ENCODE measurements around the gene EIF2A.
"Not testable (repeated sequence)": the region's sequence is repeated elsewhere in the genome, so short reads cannot be mapped to it uniquely, and the experiment has no call there.

EIF2A gene

GRCh38 chr3:150602426-150603152 is 56.0 kb downstream of the EIF2A start:
- no peak for DNase-seq (ENCODE audit: low read depth)

DNA sequence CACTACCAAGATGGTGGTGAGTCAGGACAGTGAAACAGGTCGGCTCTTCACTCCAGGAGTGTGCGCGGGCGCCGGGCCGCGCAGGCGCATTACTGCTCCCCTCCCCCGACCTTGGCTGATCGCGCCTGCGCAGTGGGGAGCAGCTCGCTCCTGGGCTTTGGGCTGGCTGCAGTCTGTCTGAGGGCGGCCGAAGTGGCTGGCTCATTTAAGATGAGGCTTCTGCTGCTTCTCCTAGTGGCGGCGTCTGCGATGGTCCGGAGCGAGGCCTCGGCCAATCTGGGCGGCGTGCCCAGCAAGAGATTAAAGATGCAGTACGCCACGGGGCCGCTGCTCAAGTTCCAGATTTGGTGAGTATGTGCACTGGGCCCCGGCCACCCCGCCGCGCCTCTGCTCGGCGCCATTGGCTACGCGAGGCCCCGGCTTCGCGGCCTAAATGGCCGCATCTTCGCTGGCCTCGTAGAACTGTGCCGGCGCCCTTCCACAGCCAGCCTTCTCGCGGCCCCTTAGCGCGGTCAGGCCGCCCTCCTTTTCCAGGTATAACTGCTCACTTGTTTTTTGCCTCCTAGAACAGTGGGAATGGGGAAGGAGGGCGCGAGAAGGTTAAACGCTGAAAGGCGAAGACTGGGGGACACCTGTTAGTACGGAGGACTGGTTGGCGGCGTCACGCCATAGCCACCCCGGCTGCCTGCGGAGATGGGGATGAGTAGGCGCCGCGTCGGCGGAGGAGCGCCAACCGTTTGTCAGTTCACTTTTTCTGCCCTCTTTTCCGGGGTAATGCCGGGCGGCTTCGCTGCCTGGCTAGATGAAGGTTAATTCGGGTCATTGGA is 56.8 kb downstream of the EIF2A start, which contains the start of gene SELENOT:
SELENOT (plus strand) TSS at position 169 of the 827 bp plus-strand sequence; CDS start at position 211, 42 bp downstream.
- DNase-seq (ENCODE audit: low read depth), result peak; percentile 95

DNA sequence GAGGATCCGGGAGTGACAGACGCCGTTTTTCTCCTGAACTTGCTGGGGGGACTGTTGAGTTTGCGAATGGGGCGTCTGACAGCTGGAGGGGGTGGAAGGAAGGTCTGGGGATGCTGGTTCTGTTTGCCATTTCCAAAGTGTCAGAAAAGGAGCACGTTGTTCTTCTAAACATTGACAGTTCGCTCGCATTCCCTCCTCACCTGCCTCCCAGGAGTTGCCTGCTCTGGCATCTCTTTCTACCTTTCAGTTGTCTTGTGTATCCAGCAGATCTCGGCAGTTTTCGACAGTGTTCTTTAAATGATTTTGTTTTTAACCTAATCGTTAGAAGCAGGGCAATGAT is 57.4 kb downstream of the EIF2A start:
- DNase-seq (ENCODE audit: low read depth), result no peak

DNA sequence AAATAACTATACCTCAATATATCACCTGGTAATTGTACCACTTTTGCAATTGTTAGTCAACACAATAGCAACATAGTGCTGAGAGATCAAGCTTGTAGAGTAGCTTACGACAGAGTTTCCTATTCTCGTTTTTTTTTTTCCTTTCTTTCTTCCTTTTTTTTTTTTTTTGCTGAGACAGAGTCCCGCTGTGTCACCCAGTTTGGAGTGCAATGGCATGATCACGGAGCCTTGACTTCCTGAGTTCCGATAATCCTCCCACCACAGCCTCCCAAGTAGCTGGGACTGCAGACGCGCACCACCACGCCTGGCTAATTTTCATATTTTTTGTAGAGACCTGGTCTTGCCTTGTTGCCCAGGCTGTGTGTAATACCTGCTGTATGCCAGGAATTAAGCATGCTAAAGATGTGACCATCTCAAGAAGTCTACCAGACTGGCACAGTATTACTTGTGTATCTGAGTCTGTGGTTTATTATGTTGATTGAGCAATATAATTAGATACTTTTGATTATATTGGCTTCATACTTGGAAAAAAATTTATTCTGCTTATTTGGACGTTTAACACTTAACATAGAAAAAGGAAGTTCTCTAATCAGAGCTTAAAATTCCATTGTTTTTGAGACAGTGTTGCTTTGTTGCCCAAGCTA is 59.5 kb downstream of the EIF2A start:
- DNase-seq (ENCODE audit: low read depth), result no peak

- no peak for DNase-seq (ENCODE audit: low read depth)
Observed at GRCh38 chr3:150607267-150608065, 60.9 kb downstream of the EIF2A start.

DNA sequence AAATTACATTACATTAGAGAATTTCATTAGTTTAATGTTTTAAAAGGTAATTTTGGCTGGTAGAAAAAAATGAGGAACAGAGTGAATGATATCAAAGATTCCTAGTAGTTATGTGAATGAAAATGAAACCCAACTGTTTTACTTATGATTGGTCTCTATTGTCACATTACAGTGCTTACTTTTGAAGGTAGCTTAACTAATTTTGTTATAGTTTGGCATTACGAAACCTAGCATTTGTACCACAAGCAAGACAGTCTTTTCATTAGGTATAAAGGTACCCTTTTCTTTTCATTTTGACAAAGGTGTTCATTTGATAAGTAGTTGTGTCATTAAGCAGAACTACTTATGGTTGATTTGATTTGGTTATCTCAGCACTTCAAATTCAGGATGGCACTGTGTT is 63.4 kb downstream of the EIF2A start:
- DNase-seq (ENCODE audit: low read depth), result no peak

DNA sequence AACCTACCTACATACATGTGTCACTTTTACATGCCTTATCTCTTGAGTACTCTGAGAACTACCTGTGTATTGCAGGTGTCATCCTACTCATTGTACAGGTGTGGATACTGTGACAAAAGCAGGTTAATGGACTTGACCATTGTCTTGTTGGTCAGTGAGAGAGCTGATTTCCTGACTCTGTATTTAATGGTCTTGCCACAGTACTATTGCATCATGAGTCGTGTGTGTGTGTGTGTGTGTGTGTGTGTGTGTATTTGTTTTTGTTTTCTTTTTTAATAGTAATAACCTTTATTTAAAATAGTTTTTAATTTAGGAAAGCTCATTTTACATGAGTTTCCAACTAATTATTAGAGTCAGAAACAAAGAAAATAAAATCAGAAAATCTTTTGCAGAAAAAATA is 64.2 kb downstream of the EIF2A start:
- DNase-seq (ENCODE audit: low read depth), result no peak

GRCh38 chr3:150611666-150612065 is 65.1 kb downstream of the EIF2A start:
- DNase-seq (ENCODE audit: low read depth), result no peak

DNA sequence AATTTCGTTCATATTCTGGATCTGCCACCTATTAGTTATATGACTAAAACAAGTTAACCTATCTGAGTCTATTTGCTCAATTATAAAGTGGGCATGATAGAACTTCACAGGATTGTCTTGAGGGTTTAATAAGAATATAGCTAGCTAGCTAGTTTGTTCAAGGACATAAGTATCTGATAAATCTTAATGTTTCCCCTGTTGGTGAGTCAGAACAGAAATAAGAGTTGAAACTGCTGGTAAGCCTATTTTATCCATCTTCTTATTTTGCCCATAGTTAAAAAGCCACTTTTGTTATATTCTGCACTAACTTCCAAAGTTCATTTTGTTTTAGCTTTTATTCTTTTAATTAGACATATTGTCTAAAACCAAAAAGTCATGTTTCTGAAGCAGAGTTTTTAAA is 65.9 kb downstream of the EIF2A start:
- no peak for DNase-seq (ENCODE audit: low read depth)

GRCh38 chr3:150613034-150613433 is 66.4 kb downstream of the EIF2A start:
- no peak for DNase-seq (ENCODE audit: low read depth)

- DNase-seq (ENCODE audit: low read depth), result no peak
Observed at GRCh38 chr3:150613709-150614480, 67.3 kb downstream of the EIF2A start.

- no peak for DNase-seq (ENCODE audit: low read depth)
Observed at GRCh38 chr3:150620002-150620689, 73.6 kb downstream of the EIF2A start.

DNA sequence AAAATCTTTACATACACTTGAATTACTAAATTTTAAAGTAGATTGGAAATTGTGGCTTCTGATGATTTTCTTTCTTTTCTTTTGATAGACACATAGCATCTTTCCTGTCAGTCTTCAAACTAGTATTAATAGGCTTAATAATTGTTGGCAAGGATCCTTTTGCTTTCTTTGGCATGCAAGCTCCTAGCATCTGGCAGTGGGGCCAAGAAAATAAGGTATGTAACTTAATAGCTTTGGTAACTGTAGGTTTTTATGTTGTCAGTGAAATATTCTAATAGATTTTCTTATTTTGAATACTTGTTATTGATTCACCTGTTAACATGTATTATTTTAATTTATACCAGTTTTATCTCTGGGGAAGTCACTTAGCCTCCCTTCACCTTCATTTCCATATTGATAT is 76.4 kb downstream of the EIF2A start:
- not testable (repeated sequence) for DNase-seq (ENCODE audit: low read depth)

DNA sequence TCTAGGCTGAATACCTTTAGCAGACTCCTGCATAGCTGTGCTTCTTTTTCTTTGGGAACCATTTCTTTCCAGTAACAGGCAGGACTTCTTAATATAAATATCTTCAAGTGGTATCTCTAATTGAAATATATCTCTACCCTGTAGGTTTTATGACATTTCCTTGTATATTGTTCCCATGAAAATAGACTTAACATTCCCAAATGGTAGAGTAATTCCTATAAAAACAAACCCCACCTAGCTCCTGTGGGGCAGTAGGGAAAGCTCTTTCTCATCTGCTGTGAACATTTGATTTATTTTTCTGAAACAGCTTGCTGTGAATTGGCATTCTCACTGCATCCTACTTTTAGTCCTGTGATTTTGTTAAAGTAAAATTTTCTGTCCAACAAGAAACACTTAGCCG is 77.4 kb downstream of the EIF2A start:
- no peak for DNase-seq (ENCODE audit: low read depth)

DNA sequence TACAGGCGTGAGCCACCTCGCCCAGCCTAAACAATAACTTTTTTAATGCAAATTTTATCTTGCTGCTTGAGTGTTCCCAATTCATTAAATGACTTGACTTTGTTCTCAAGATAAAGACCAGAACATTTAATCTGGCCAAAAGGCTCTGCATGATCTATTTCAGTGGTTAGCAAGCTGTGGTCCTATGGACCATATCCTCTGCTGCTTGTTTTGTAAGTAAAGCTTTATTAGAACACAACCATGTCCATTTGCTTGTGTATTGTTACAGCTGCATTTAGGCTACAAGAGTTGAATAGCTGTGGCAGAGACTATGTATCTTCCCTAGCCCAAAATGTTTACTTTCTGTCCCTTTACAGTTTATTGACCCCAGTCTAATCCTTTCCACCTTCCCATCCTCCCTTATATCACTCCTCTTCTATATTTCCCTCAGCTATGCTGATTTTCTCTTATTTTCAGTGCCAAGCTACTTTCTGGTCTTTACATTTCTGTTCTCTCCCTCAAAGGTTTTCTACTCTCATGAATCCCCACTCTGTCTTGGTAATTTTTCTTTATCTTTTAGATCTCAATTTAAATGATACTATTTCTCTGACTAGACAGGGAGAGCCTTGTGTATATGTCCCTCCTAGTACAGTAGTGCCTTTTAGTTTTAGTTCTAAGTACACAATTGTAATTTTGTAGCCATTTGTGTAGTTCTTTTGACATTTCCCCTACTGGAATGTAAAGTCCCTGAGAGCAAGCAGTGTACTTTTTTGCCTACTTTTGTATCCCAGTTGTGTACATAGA is 79.8 kb downstream of the EIF2A start:
- no peak for DNase-seq (ENCODE audit: low read depth)

GRCh38 chr3:150627557-150627956 is 81.0 kb downstream of the EIF2A start:
- no peak for DNase-seq (ENCODE audit: low read depth)

DNA sequence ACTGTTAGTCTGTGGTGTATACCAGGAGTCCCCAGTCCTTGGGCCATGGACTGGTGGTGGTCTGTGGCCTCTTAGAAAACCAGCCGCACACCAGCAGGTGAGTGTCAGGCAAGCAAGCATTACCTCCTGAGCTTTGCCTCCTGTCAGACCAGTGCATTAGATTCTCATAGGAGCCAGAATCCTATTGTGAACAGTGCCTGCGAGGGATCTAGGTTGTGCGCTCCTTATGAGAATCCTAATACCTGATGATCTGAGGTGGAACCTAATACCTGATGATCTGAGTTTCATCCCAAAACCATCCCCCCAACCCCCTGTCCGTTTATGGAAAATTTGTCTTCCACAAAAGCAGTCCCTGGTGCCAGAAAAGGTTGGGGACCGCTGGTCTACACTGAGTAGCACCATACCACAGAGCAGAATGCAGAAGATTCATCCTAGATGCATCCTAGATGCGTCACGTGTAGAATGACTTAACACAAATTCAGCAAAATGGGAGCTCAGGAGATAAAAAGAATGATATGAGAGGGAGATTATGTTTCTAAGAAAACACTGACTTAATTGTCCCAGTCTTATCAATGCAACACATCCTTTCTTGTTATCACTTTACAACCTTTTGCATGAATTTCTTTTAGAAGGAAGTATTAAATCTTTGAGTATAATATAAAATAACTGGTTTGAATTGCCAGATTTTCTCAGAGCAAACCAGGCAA is 85.1 kb downstream of the EIF2A start:
- DNase-seq (ENCODE audit: low read depth), result no peak

GRCh38 chr3:150635076-150635475 is 88.5 kb downstream of the EIF2A start:
- DNase-seq (ENCODE audit: low read depth), result no peak

DNA sequence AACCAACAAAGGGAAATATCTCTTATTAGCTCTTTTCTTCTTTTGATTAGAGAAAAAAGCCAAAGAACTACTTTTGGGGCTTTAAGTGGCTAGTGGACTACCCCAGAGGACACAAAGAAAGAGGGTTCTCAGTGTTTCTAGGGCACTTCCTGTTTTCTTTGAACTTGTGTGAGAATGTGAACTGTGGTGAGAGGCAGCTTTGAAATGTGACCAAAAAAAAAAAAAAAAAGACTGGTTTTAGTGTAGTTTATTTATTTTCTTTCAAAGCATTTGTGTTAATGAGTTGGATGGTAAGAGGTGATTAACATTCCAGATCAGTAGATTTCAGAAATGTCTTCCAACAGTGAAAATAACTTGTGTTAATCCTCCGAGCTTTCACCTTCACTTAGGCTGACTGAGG is 88.9 kb downstream of the EIF2A start:
- DNase-seq (ENCODE audit: low read depth), result no peak

Data from activated T-cell treated with anti-CD3 and anti-CD28 coated beads for 48 hours (primary cell).